Tibial nerve (tissue), 4 donors: ENCODE measurements around the gene PES1. TPM values are rescaled to one million over a fixed set of nuclear protein-coding genes. Genes with fewer than 3 reads are reported as not detected.

ENCODE experiments used
- DNase-seq, 2 donors: peaks; one replicate each; pipeline ENCODE4 v3.0.0-alpha.2; 2019; ENCODE audit warnings: low spot score in 2 of 2
- H3K27ac ChIP-seq, 4 donors: fragments of 200-600 bp; sonication (generic) in 3 of 4; one replicate each; pipeline ENCODE4 v1.5.1; 2017 to 2019; ENCODE audit warnings: mild to moderate bottlenecking in 1 of 4
- H3K27me3 ChIP-seq, 2 donors: fragments of 200-600 bp; sonication (generic) in 1 of 2; one replicate each; pipeline versions ENCODE4 v1.5.1 to v1.6.0; 2017 to 2019
- H3K36me3 ChIP-seq, 3 donors: fragments of 200-600 bp; sonication (generic); one replicate each; pipeline ENCODE4 v1.5.1; 2018 to 2019
- H3K4me1 ChIP-seq, 4 donors: fragments of 200-600 bp; sonication (generic) in 3 of 4; one replicate each; pipeline ENCODE4 v1.5.1; 2017 to 2019
- H3K4me3 ChIP-seq, 4 donors: fragments of 200-600 bp; sonication (generic) in 3 of 4; one replicate each; pipeline ENCODE4 v1.5.1; 2017 to 2019; ENCODE audit warnings: mild to moderate bottlenecking in 1 of 4, moderate library complexity in 1 of 4
- H3K9me3 ChIP-seq, 4 donors: fragments of 200-600 bp; sonication (generic) in 3 of 4; one replicate each; pipeline ENCODE4 v1.5.1; 2017 to 2019
- EP300 ChIP-seq, 2 donors: sonication (generic); formaldehyde crosslinking; IDR thresholded peaks; one replicate each; pipeline ENCODE4 v1.6.1; 2017; ENCODE audit warnings: antibody characterized with exemption in 2 of 2, mild to moderate bottlenecking in 1 of 2
- POLR2A ChIP-seq, 2 donors: fragments of 450-650 bp; IDR thresholded peaks; one replicate each; pipeline ENCODE4 v1.6.1; 2017; ENCODE audit warnings: antibody characterized with exemption in 2 of 2, mild to moderate bottlenecking in 2 of 2, moderate library complexity in 2 of 2
- WGBS, 2 donors: methylation state at CpG; one replicate each; pipeline ENCODE4 v1.1.5; 2018; 5-methylcytosine and 5-hydroxymethylcytosine counted together
- total RNA-seq, 4 donors: library from RNA; depleted of rRNA; stranded (reverse); fragments of >200 nt; gene quantifications; one replicate each; pipeline ENCODE4 v1.1.0, GENCODE V29; 2016
- TF ChIP-seq, protein P1 (sequence below), 5 experiments: fragments of 200-600 bp in 3 of 5; fragments of 450-650 bp in 2 of 5; sonication (generic) in 3 of 5; IDR thresholded peaks; one replicate each; pipeline ENCODE4 v1.5.1; 2016 to 2019; ENCODE audit warnings: antibody characterized with exemption in 5 of 5, mild to moderate bottlenecking in 3 of 5, moderate library complexity in 2 of 5

The PES1 gene
- total RNA-seq, 4 donors from 2014 or later, result 53.9 to 74.7 (median 70.3) TPM

DNA sequence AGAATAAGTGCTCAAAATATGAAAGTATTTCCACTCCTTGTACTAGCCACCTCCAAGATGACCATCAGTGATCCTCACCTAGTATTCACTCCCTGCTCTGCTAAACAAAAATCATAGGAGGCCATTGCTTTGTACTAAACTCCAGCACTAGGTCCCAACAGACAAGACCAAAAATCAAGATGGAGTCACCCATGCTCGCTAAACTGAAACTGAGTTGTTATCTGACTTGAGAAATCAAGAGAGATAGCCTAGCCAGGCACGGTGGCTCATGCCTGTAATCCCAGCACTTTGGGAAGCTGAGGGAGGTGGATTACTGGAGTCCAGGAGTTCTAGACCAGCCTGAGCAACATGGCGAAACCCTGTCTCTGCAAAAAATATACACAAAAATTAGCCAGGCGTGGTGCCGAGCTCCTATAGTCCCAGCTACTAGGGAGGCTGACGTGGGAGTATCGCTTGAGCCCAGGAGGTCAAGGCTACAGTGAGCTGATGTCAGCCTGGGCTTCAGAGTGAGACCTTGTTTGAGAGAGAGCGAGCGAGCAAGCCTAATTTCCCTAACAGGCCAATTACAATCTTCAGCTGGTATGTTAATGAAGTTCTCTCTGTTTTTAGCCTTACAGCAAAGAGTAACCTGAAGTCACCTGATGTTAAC lies 54.5 kb downstream of the PES1 start:
- peaks cover 0 to 6% (median 0%) of the 10 kb centered on the region in 4 donors for H3K4me1 ChIP-seq
- H3K27ac ChIP-seq, result no peak overlapping the region
- peaks cover 0 to 7% of the 10 kb centered on the region in 2 donors for H3K27me3 ChIP-seq
- no peaks in the 10 kb centered on the region for H3K9me3 ChIP-seq
- no peaks in the 10 kb centered on the region for H3K36me3 ChIP-seq
- no peak overlapping the region for H3K4me3 ChIP-seq
- TF ChIP-seq POLR2A (IDR thresholded peaks at IDR 0.05) (no peak), EP300 (IDR thresholded peaks at IDR 0.05) (no peak)
- TF ChIP-seq, protein P1, sequence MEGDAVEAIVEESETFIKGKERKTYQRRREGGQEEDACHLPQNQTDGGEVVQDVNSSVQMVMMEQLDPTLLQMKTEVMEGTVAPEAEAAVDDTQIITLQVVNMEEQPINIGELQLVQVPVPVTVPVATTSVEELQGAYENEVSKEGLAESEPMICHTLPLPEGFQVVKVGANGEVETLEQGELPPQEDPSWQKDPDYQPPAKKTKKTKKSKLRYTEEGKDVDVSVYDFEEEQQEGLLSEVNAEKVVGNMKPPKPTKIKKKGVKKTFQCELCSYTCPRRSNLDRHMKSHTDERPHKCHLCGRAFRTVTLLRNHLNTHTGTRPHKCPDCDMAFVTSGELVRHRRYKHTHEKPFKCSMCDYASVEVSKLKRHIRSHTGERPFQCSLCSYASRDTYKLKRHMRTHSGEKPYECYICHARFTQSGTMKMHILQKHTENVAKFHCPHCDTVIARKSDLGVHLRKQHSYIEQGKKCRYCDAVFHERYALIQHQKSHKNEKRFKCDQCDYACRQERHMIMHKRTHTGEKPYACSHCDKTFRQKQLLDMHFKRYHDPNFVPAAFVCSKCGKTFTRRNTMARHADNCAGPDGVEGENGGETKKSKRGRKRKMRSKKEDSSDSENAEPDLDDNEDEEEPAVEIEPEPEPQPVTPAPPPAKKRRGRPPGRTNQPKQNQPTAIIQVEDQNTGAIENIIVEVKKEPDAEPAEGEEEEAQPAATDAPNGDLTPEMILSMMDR (IDR thresholded peaks at IDR 0.05), result no peak
- WGBS, 2 donors, result 77 to 81% methylated on average over 9 of the region's 9 CpGs
- no peak for DNase-seq

DNA sequence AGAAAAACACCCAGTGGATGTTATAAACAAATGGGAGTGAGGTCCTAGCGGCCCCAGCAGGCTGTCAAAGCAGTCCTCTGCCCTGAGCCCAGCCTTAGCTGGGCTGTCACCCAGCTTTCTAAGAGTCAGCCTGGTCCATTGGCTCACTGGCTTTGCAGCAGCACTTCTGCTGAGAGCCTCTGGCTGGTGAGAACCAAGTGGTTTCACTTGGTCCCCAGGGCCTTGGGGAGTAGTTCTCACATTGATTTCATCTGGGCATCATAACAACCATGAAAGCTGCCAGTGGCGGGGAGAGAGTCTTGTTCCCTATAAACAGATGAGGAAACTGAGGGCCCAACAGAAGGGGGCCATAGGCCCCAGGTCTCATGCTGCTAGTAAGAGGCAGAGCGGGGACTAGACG lies 56.5 kb downstream of the PES1 start:
- Histone ChIP-seq H3K36me3 (peaks cover 0 to 4% (median 0%) of the 10 kb centered on the region in 3 donors), H3K9me3 (no peaks in the 10 kb centered on the region), H3K27me3 (no peaks in the 10 kb centered on the region), H3K4me3 (no peak overlapping the region), H3K4me1 (no peaks in the 10 kb centered on the region), H3K27ac (no peak overlapping the region)
- WGBS, 2 donors, result 91 to 93% methylated on average over 4 of the region's 4 CpGs
- TF ChIP-seq POLR2A (IDR thresholded peaks at IDR 0.05) (no peak), EP300 (IDR thresholded peaks at IDR 0.05) (no peak)
- TF ChIP-seq, protein P1 (IDR thresholded peaks at IDR 0.05), result no peak
- DNase-seq, result no peak

DNA sequence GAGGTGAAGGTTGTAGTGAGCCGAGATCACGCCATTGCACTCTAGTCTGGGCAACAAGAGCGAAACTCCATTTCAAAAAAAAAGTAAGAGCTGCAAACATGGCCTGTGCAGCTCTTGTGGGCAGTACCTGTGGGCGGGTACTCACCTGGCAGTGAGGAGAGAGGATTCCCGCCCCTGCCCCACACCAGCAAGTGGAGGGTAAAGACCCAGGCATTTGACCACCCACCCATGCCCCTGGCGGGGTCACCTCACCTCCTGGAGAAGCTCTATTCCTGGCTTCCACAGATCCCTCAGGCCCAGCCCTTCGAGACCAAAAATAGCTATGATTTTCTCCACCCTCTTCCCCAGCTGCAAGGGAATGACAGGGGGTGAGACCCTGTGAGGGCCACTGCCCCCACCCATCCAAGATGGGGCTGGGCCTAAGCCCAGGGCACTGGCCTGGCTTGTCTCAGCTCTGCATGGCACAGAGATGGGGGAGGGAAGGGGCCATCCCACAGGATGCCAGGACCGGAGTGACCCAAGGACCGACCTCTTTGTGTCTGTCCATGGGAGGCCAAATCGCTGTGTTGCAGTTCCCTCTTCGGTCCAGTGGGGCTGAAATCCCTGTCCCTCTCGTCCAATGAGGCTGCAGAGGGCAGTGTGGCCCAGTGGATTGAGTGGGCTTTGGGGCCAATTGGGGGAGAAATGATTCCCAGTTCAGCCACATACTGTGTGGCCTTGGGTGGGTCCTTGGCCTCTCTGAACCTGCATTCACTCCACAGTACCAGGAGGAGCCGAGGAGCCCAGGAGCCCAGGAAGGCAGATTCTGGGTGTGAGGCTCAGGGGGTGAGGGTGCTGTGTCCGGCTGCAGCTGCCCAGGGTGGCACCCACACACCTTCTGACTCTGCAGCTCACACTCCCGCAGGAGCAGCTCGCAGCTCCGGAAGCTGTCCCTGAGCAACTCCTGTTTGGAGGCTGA lies 59.8 kb downstream of the PES1 start:
- no peaks in the 10 kb centered on the region for H3K27me3 ChIP-seq
- no peak overlapping the region for H3K4me3 ChIP-seq
- WGBS, 2 donors, result 80 to 87% methylated on average over 10 to 17 of the region's 17 CpGs
- peaks cover 0 to 4% (median 0%) of the 10 kb centered on the region in 3 donors for H3K36me3 ChIP-seq
- H3K9me3 ChIP-seq, result no peaks in the 10 kb centered on the region
- TF ChIP-seq EP300 (IDR thresholded peaks at IDR 0.05) (no peak), POLR2A (IDR thresholded peaks at IDR 0.05) (no peak)
- TF ChIP-seq, protein P1 (IDR thresholded peaks at IDR 0.05), result no peak
- no peak for DNase-seq
- no peaks in the 10 kb centered on the region for H3K4me1 ChIP-seq
- no peak overlapping the region for H3K27ac ChIP-seq

DNA sequence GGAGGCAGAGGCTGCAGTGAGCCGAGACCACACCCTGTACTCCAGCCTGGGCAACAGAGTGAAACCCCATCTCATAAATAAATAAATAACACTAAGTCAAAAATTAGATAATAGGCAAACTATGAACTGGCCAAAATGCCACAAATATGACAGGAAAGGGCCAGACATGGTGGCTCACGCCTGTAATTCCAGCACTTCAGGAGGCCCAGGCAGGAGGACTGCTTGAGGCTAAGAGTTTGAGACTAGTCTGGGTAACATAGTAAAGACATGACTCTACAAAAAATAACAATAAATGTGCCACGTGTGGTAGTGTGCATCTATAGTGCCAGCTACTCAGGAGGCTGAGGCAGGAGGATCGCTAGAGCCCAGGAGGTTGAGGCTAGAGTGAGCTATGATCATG lies 65.1 kb downstream of the PES1 start:
- Histone ChIP-seq H3K4me3 (no peak overlapping the region), H3K36me3 (no peaks in the 10 kb centered on the region), H3K4me1 (no peaks in the 10 kb centered on the region), H3K27ac (no peak overlapping the region), H3K27me3 (no peaks in the 10 kb centered on the region), H3K9me3 (no peaks in the 10 kb centered on the region)
- 89 to 91% methylated on average over 4 of the region's 4 CpGs for WGBS, 2 donors
- DNase-seq, result no peak
- TF ChIP-seq POLR2A (IDR thresholded peaks at IDR 0.05) (no peak), EP300 (IDR thresholded peaks at IDR 0.05) (no peak)
- TF ChIP-seq, protein P1 (IDR thresholded peaks at IDR 0.05), result no peak

Other genes starting within 250 kb of the PES1 start
- 10 to 100 TPM; 76.2 to 98.1 (median 91.7) TPM for gene SF3A1, start 235.0 kb downstream of the PES1 start, total RNA-seq
- gene CCDC157, start 234.9 kb downstream of the PES1 start, total RNA-seq, result 10 to 100 TPM in 1 of 4 donors, 1 to 10 TPM in 3; 1.0 to 10.5 (median 5.2) TPM
- gene RNF215, start 204.5 kb downstream of the PES1 start, total RNA-seq, result 10 to 100 TPM; 19.9 to 42.4 (median 25.2) TPM
- gene SEC14L2, start 194.9 kb downstream of the PES1 start, total RNA-seq, result 10 to 100 TPM; 10.0 to 29.1 (median 12.4) TPM
- 10 to 100 TPM in 2 of 4 donors, 1 to 10 TPM in 2; 2.2 to 12.7 (median 7.3) TPM for gene MTFP1, start 166.1 kb downstream of the PES1 start, total RNA-seq
- gene SEC14L3, start 119.9 kb downstream of the PES1 start, total RNA-seq, result not detected
- gene SEC14L4, start 86.2 kb downstream of the PES1 start, total RNA-seq, result under 1 TPM in 1 of 4 donors, not detected in 3; 0.30 TPM
- 1 to 10 TPM in 1 of 4 donors, under 1 TPM in 3; 0.21 to 3.3 (median 0.94) TPM for gene SEC14L6, start 45.2 kb downstream of the PES1 start, total RNA-seq
- gene GAL3ST1, start 17.2 kb downstream of the PES1 start, total RNA-seq, result 10 to 100 TPM; 17.4 to 22.2 (median 18.8) TPM
- gene TCN2, start 15.3 kb upstream of the PES1 start, total RNA-seq, result 10 to 100 TPM; 38.2 to 56.1 (median 43.8) TPM
- gene SLC35E4, start 43.9 kb upstream of the PES1 start, total RNA-seq, result 10 to 100 TPM in 1 of 4 donors, 1 to 10 TPM in 3; 6.1 to 15.0 (median 7.3) TPM
- 10 to 100 TPM in 3 of 4 donors, 1 to 10 TPM in 1; 8.8 to 12.0 (median 10.4) TPM for gene DUSP18, start 76.0 kb upstream of the PES1 start, total RNA-seq
- gene OSBP2, start 103.0 kb upstream of the PES1 start, total RNA-seq, result 1 to 10 TPM in 3 of 4 donors, under 1 TPM in 1; 0.66 to 2.4 (median 1.6) TPM